Measurements from ENCODE around the gene F2RL2.

DNA sequence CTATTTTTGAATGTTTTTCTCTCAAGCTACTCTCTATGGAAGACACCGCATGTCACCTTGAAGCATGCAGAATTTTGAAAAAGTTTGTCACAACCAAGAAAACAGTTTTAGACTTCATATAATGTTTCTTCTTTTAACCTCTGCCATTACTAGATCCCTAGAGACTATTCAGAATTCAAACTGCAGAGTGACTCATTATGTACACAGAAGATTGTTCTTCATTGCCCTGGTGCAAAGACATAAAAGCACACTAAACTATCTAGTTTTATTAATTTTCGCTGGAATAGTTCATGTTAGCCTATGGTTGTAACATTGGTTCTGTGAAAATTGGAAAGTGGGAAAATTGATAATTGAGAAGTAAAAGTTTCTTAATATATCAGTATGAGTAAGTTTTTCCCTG, 18.4 kb downstream of the F2RL2 start:
- TF ChIP-seq, protein P1, sequence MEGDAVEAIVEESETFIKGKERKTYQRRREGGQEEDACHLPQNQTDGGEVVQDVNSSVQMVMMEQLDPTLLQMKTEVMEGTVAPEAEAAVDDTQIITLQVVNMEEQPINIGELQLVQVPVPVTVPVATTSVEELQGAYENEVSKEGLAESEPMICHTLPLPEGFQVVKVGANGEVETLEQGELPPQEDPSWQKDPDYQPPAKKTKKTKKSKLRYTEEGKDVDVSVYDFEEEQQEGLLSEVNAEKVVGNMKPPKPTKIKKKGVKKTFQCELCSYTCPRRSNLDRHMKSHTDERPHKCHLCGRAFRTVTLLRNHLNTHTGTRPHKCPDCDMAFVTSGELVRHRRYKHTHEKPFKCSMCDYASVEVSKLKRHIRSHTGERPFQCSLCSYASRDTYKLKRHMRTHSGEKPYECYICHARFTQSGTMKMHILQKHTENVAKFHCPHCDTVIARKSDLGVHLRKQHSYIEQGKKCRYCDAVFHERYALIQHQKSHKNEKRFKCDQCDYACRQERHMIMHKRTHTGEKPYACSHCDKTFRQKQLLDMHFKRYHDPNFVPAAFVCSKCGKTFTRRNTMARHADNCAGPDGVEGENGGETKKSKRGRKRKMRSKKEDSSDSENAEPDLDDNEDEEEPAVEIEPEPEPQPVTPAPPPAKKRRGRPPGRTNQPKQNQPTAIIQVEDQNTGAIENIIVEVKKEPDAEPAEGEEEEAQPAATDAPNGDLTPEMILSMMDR (IDR thresholded peaks at IDR 0.05 in 8 of 11, conservative IDR thresholded peaks at IDR 0.05 in 3 of 11), result no peak
- TF ChIP-seq POLR2AphosphoS5 (IDR thresholded peaks at IDR 0.05) (no peak), POLR2A (IDR thresholded peaks at IDR 0.05) (no peak)

Data from spleen (tissue), 7 donors.